ENCODE data around the gene HOXC13.

The HOXC13 gene

DNA sequence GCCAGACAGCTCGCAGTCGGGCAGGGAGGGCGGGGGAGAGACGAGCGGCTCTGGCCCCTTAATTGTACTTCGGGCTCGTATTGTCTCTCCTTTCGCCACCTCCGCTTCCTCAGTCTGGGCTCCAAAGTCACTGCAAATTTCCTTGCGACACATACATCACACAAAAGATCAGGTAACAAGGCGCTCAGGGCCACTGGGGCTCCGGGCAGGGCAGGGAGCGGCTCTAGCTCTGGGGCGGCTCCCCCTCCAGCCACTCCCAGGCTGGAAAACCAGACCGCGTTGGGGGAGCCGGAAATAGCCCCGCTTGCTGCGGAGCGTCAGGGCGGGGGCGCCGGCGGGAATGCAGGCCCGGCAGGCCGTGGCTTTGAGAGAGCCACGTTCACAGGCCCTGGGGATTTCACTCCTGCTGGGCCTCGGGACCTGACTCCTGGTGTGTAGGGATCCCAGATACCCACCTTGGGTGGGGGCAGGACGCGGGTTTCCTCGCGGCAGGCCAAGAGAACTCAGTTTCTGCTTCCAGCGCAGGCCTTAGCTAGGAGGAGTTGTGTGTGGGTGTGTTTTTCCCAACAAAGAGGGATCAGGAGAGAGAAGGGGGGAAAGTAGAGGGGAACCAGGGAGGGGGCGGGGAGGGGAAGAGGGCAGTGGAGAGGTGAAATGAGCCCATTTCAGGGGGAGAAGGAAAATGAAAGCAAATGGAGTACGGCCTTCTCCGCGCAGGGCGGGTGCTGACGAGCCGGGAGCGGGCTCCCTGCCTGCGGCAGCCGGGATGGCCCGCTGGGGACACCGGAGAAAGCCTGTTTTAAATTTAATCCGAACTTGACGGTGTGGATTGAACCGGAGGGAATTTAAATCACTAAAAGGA is 57.0 kb downstream of the HOXC13 start:
- DNase-seq, result no peak
